A549 (cell line): Measurements from ENCODE around the gene FTCD.
"Not testable (repeated sequence)": the region's sequence is repeated elsewhere in the genome, so short reads cannot be mapped to it uniquely, and the experiment has no call there.

Experiments used
- CHD4 ChIP-seq: fragments of 200-600 bp; sonication (generic); IDR thresholded peaks from 2 replicates; pipeline ENCODE4 v1.6.1; 2016; ENCODE audit warnings: antibody characterized with exemption, mild to moderate bottlenecking, borderline replicate concordance
- CTCF ChIP-seq: fragments of >200 bp; sonication (Bioruptor Twin); formaldehyde crosslinking; IDR thresholded peaks from 3 replicates; pipeline ENCODE4 v1.5.1; 2016
- EHMT2 ChIP-seq: fragments of 200-600 bp; sonication (generic); IDR thresholded peaks from 2 replicates; pipeline ENCODE4 v1.6.1; 2016; ENCODE audit warnings: antibody characterized with exemption, low read depth, mild to moderate bottlenecking, moderate library complexity
- EP300 ChIP-seq, 2 experiments: fragments of >200 bp; sonication (Bioruptor Twin); formaldehyde crosslinking; IDR thresholded peaks; 2 replicates in 1 of 2; 3 replicates in 1 of 2; pipeline ENCODE4 v1.6.1; 2016 to 2017
- JUN ChIP-seq, 2 experiments: fragments of >200 bp; sonication (Bioruptor Twin); formaldehyde crosslinking; IDR thresholded peaks; 2 replicates in 1 of 2; 3 replicates in 1 of 2; pipeline ENCODE4 v1.6.1; 2016 to 2017
- POLR2A ChIP-seq: IDR thresholded peaks from 2 replicates; pipeline ENCODE4 v1.6.1; 2012; ENCODE audit warnings: mild to moderate bottlenecking, low read length
- RCOR1 ChIP-seq: fragments of 150-350 bp; IDR thresholded peaks from 2 replicates; pipeline ENCODE4 v1.6.1; 2014; ENCODE audit warnings: antibody characterized with exemption, low read length, low read depth
- TP53 ChIP-seq: fragments of 250-450 bp; sonication (Bioruptor Pico); IDR thresholded peaks from 2 replicates; pipeline ENCODE4 v1.5.0; 2021; ENCODE audit warnings: mild to moderate bottlenecking, moderate library complexity
- ZFP36 ChIP-seq: fragments of 450-650 bp; IDR thresholded peaks from 2 replicates; pipeline ENCODE4 v1.6.1; 2014; ENCODE audit warnings: borderline replicate concordance; ENCODE audit not compliant: partially characterized antibody
- ZSCAN20 ChIP-seq: fragments of 250-450 bp; sonication (Bioruptor Pico); IDR thresholded peaks from 2 replicates; pipeline ENCODE4 v1.8.0; 2022; ENCODE audit warnings: mild to moderate bottlenecking, moderate library complexity
- TF ChIP-seq, protein P1 (sequence below): fragments of 200-600 bp; sonication (generic); IDR thresholded peaks from 2 replicates; pipeline ENCODE4 v1.6.1; 2016; ENCODE audit warnings: antibody characterized with exemption, mild to moderate bottlenecking, moderate library complexity

GRCh38 chr21:46140352-46141003, 14.9 kb downstream of the FTCD start:
- TF ChIP-seq POLR2A; JUN (IDR thresholded peaks at IDR 0.05); CTCF; ZSCAN20 (CRISPR knock-in tag); TP53 (CRISPR knock-in tag); EHMT2; EP300 (IDR thresholded peaks at IDR 0.05); ZFP36; CHD4; RCOR1: not testable (repeated sequence)
- TF ChIP-seq, protein P1, sequence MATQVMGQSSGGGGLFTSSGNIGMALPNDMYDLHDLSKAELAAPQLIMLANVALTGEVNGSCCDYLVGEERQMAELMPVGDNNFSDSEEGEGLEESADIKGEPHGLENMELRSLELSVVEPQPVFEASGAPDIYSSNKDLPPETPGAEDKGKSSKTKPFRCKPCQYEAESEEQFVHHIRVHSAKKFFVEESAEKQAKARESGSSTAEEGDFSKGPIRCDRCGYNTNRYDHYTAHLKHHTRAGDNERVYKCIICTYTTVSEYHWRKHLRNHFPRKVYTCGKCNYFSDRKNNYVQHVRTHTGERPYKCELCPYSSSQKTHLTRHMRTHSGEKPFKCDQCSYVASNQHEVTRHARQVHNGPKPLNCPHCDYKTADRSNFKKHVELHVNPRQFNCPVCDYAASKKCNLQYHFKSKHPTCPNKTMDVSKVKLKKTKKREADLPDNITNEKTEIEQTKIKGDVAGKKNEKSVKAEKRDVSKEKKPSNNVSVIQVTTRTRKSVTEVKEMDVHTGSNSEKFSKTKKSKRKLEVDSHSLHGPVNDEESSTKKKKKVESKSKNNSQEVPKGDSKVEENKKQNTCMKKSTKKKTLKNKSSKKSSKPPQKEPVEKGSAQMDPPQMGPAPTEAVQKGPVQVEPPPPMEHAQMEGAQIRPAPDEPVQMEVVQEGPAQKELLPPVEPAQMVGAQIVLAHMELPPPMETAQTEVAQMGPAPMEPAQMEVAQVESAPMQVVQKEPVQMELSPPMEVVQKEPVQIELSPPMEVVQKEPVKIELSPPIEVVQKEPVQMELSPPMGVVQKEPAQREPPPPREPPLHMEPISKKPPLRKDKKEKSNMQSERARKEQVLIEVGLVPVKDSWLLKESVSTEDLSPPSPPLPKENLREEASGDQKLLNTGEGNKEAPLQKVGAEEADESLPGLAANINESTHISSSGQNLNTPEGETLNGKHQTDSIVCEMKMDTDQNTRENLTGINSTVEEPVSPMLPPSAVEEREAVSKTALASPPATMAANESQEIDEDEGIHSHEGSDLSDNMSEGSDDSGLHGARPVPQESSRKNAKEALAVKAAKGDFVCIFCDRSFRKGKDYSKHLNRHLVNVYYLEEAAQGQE, result not testable (repeated sequence)
